HG03575 (cell line): ENCODE measurements around the gene EPHA10.
"Not testable (repeated sequence)": the region's sequence is repeated elsewhere in the genome, so short reads cannot be mapped to it uniquely, and the experiment has no call there.

Source experiments
- ATAC-seq: cut with Tn5 transposase; IDR thresholded peaks from one replicate; pipeline ENCODE4 v1.9.1; 2021; ENCODE audit not compliant: unreplicated experiment, insufficient number of reproducible peaks, low FRiP score; ENCODE audit errors: extremely low read depth

The EPHA10 gene

GRCh38 chr1:37778654-37779053, 13.7 kb upstream of the EPHA10 start:
- no peak for ATAC-seq

GRCh38 chr1:37776946-37777516, 12.1 kb upstream of the EPHA10 start:
- ATAC-seq, result no peak

- ATAC-seq, result not testable (repeated sequence)
Observed at GRCh38 chr1:37771440-37771839, 6.5 kb upstream of the EPHA10 start.

- no peak for ATAC-seq
Observed at GRCh38 chr1:37767488-37767887, 2.6 kb upstream of the EPHA10 start.

GRCh38 chr1:37765916-37766664, 1.2 kb upstream of the EPHA10 start:
- ATAC-seq, result no peak

- no peak for ATAC-seq
Observed at GRCh38 chr1:37764414-37764825, 500 bp downstream of the EPHA10 start.

GRCh38 chr1:37763791-37764413, 1.0 kb downstream of the EPHA10 start:
- ATAC-seq, result no peak

- ATAC-seq, result no peak
Observed at GRCh38 chr1:37762516-37762915, 2.4 kb downstream of the EPHA10 start.

- ATAC-seq, result no peak
Observed at GRCh38 chr1:37761416-37762095, 3.4 kb downstream of the EPHA10 start.

GRCh38 chr1:37759451-37759850, 5.5 kb downstream of the EPHA10 start:
- no peak for ATAC-seq

- no peak for ATAC-seq
Observed at GRCh38 chr1:37755951-37756560, 8.9 kb downstream of the EPHA10 start.

- ATAC-seq, result no peak
Observed at GRCh38 chr1:37755290-37755689, 9.6 kb downstream of the EPHA10 start.

GRCh38 chr1:37753473-37754321, 11.2 kb downstream of the EPHA10 start:
- ATAC-seq, result no peak

GRCh38 chr1:37752583-37753471, 12.1 kb downstream of the EPHA10 start:
- no peak for ATAC-seq

- no peak for ATAC-seq
Observed at GRCh38 chr1:37752213-37752582, 12.7 kb downstream of the EPHA10 start.

- no peak for ATAC-seq
Observed at GRCh38 chr1:37748565-37748964, 16.4 kb downstream of the EPHA10 start.

- no peak for ATAC-seq
Observed at GRCh38 chr1:37746806-37747205, 18.1 kb downstream of the EPHA10 start.

GRCh38 chr1:37741662-37742061, 23.3 kb downstream of the EPHA10 start:
- no peak for ATAC-seq
